Progenitor cell of endocrine pancreas (in vitro differentiated cells): ENCODE measurements around the gene NMS. TPM values are rescaled to one million over a fixed set of nuclear protein-coding genes. Genes with fewer than 3 reads are reported as not detected.

Experiments
- DNase-seq: peaks from one replicate; pipeline ENCODE4 v3.0.0; 2021; ENCODE audit warnings: low spot score; ENCODE audit not compliant: unreplicated experiment
- H3K27ac Mint-ChIP-seq: 2 replicates; pipeline ENCODE4 v1.8.0; 2021; ENCODE audit warnings: mild to moderate bottlenecking, moderate library complexity, mixed read lengths
- H3K27me3 Mint-ChIP-seq: 2 replicates; pipeline ENCODE4 v1.8.0; 2021; ENCODE audit warnings: mixed read lengths
- H3K36me3 Mint-ChIP-seq: 2 replicates; pipeline ENCODE4 v1.8.0; 2022; ENCODE audit warnings: mixed read lengths; ENCODE audit not compliant: insufficient read depth
- H3K4me1 Mint-ChIP-seq: 2 replicates; pipeline ENCODE4 v1.8.0; 2021; ENCODE audit warnings: low read depth, mixed read lengths
- H3K4me3 Mint-ChIP-seq: 2 replicates; pipeline ENCODE4 v1.8.0; 2021; ENCODE audit warnings: low read depth, mild to moderate bottlenecking, moderate library complexity, mixed read lengths
- H3K9me3 Mint-ChIP-seq: 2 replicates; pipeline ENCODE4 v1.8.0; 2021; ENCODE audit warnings: low read depth, mixed read lengths
- CTCF ChIP-seq: fragments of 200-600 bp; sonication (generic); IDR thresholded peaks from one replicate; pipeline ENCODE4 v1.5.0; 2021; ENCODE audit warnings: antibody characterized with exemption, mild to moderate bottlenecking; ENCODE audit not compliant: unreplicated experiment
- long read RNA-seq: library from polyadenylated mRNA; unstranded; transcript quantifications from one replicate; pipeline ENCODE4 v2.0.0, GENCODE V29; 2020
- total RNA-seq: library from RNA; stranded (reverse); gene quantifications from 2 replicates; pipeline ENCODE4 v1.2.1, GENCODE V29; 2021

The NMS gene
- not detected in 2 replicates for total RNA-seq
- long read RNA-seq = 0 reads

- no peak within 1 kb of the TSS for H3K27ac Mint-ChIP-seq
- H3K4me1 Mint-ChIP-seq = no peaks in the 10 kb centered on the region
- H3K36me3 Mint-ChIP-seq = no peaks in the 10 kb centered on the region
- no peak for DNase-seq
- H3K27me3 Mint-ChIP-seq = peaks cover 21% of the 10 kb centered on the region
- H3K9me3 Mint-ChIP-seq = peaks cover 4% of the 10 kb centered on the region
- TF ChIP-seq CTCF = no peak
- H3K4me3 Mint-ChIP-seq = no peak within 1 kb of the TSS
These were observed at the start of gene NMS for GRCh38 chr2:100470182-100470581. NMS (plus strand) TSS chr2:100470482; CDS start chr2:100470489, 7 bp downstream.

- no peaks in the 10 kb centered on the region for H3K4me1 Mint-ChIP-seq
- no peak overlapping the region for H3K27ac Mint-ChIP-seq
- no peak for DNase-seq
- no peaks in the 10 kb centered on the region for H3K9me3 Mint-ChIP-seq
- H3K27me3 Mint-ChIP-seq = peaks cover 26% of the 10 kb centered on the region
- no peak overlapping the region for H3K4me3 Mint-ChIP-seq
- no peaks in the 10 kb centered on the region for H3K36me3 Mint-ChIP-seq
- peak; percentile 68 for TF ChIP-seq CTCF
These were observed 47.8 kb upstream of the NMS start for GRCh38 chr2:100422320-100423055.

GRCh38 chr2:100423631-100424030 lies 46.7 kb upstream of the NMS start:
- no peaks in the 10 kb centered on the region for H3K36me3 Mint-ChIP-seq
- H3K27ac Mint-ChIP-seq = no peak overlapping the region
- peaks cover 26% of the 10 kb centered on the region for H3K27me3 Mint-ChIP-seq
- no peaks in the 10 kb centered on the region for H3K4me1 Mint-ChIP-seq
- DNase-seq = no peak
- no peak overlapping the region for H3K4me3 Mint-ChIP-seq
- no peak for TF ChIP-seq CTCF
- no peaks in the 10 kb centered on the region for H3K9me3 Mint-ChIP-seq

GRCh38 chr2:100424277-100424875 lies 45.9 kb upstream of the NMS start:
- peaks cover 26% of the 10 kb centered on the region for H3K27me3 Mint-ChIP-seq

GRCh38 chr2:100425107-100425506 lies 45.2 kb upstream of the NMS start:
- DNase-seq = no peak
- Mint-ChIP-seq H3K36me3 (no peaks in the 10 kb centered on the region), H3K4me3 (no peak overlapping the region), H3K27ac (no peak overlapping the region), H3K27me3 (peaks cover 26% of the 10 kb centered on the region), H3K4me1 (no peaks in the 10 kb centered on the region), H3K9me3 (no peaks in the 10 kb centered on the region)
- TF ChIP-seq CTCF = no peak

More at GRCh38 chr2:100424277-100424875, 45.9 kb upstream of the NMS start:
- TF ChIP-seq CTCF = no peak
- DNase-seq = no peak
- H3K4me3 Mint-ChIP-seq = no peak overlapping the region
- no peak overlapping the region for H3K27ac Mint-ChIP-seq
- H3K4me1 Mint-ChIP-seq = no peaks in the 10 kb centered on the region
- no peaks in the 10 kb centered on the region for H3K36me3 Mint-ChIP-seq
- no peaks in the 10 kb centered on the region for H3K9me3 Mint-ChIP-seq
